Heart left ventricle (tissue), 13 donors: Measurements from ENCODE around the gene SHISA3.

Source experiments
- CTCF ChIP-seq, 12 donors: fragments of 200-600 bp; sonication (generic) in 4 of 12; IDR thresholded peaks; one replicate each; pipeline versions ENCODE4 v1.5.0 to v1.8.0; 2018 to 2022; ENCODE audit warnings: antibody characterized with exemption in 12 of 12, mild to moderate bottlenecking in 5 of 12
- POLR2A ChIP-seq, 2 donors: fragments of 450-650 bp; IDR thresholded peaks; one replicate each; pipeline ENCODE4 v1.6.1; 2017; ENCODE audit warnings: antibody characterized with exemption in 2 of 2, mild to moderate bottlenecking in 2 of 2, moderate library complexity in 2 of 2
- donor health status: ischemic (EF 13 %, LVEDD 7.1; RV severe dilation, severe dysfunction).
- donor health status: DM: no; HTN: yes; CAD: no.
- donor health status: DM: no; HTN: no; CAD: no.
- donor health status: ischemic (EF 25% LVEDD 6.9; RV normal size, moderate dysfunction).
- donor health status: ischemic (EF 25% LVEDD 5.7; RV mildly dilated, moderate dysfunction).
- donor health status: ischemic (EF 35%, LVEDD 5.7; RV mildly dilated, moderate dysfunction).
- donor health status: nonischemic (EF 11% LVEDD 7.7; RV severe dilation, severe dysfunction).
- donor health status: DM: yes; HTN: yes; CAD: no.
- donor health status: PGD.
- donor health status: ischemic (EF 29% LVEDD 5.4; RV normal size, mild dysfunction).
- donor health status: nonischemic (EF 23%, LVEDD 6.1; RV moderate dilation, normal function).

GRCh38 chr4:42396752-42397634 is at the start of gene SHISA3:
- TF ChIP-seq CTCF (IDR thresholded peaks at IDR 0.05) (no peak), POLR2A (IDR thresholded peaks at IDR 0.05) (no peak)
